ENCODE measurements around the gene ADAMTS12.

The ADAMTS12 gene

GRCh38 chr5:33843579-33843978 lies 48.2 kb downstream of the ADAMTS12 start:
- Histone ChIP-seq H3K27ac (replicated peaks; ENCODE audit: low read length) (no peak overlapping the region), H2BK15ac (ENCODE audit: low read length) (no peak overlapping the region), H3K36me3 (replicated peaks in 1 of 2; ENCODE audit: control insufficient read depth in 2 of 2, insufficient read depth in 2 of 2, low read length in 2 of 2) (peaks cover 0 to 22% of the 10 kb centered on the region in 2 donors), H3K23ac (ENCODE audit: low read depth, low read length, poor library complexity) (no peak overlapping the region), H2AK5ac (ENCODE audit: low read depth, low read length) (no peak overlapping the region), H4K91ac (ENCODE audit: low read depth, low read length, poor library complexity) (no peak overlapping the region), H3K14ac (ENCODE audit: low read length) (no peak overlapping the region), H3K4me2 (ENCODE audit: insufficient read depth, low read length, poor library complexity, severe bottlenecking) (no peak overlapping the region), H4K8ac (ENCODE audit: low read depth, low read length) (no peak overlapping the region), H3K4ac (ENCODE audit: low read length) (no peak overlapping the region), H3K27me3 (ENCODE audit: control insufficient read depth in 3 of 3, insufficient read depth in 3 of 3, low read depth in 1 of 3, low read length in 3 of 3) (no peaks in the 10 kb centered on the region), H3K9me3 (replicated peaks in 1 of 2; ENCODE audit: control insufficient read depth in 2 of 2, insufficient read depth in 1 of 2, low read depth in 1 of 2, low read length in 2 of 2) (peaks cover 0 to 12% of the 10 kb centered on the region in 2 donors), H2BK5ac (ENCODE audit: low read length) (no peak overlapping the region), H2BK12ac (ENCODE audit: low read length) (no peak overlapping the region), H3K18ac (ENCODE audit: low read length) (no peak overlapping the region), H3K79me1 (ENCODE audit: low read depth, low read length) (no peaks in the 10 kb centered on the region), H2BK120ac (ENCODE audit: low read depth, low read length) (no peak overlapping the region), H3K4me1 (ENCODE audit: control insufficient read depth in 2 of 2, insufficient read depth in 1 of 2, low read depth in 1 of 2, low read length in 2 of 2) (peaks cover 2% of the 10 kb centered on the region in 2 donors), H3K4me3 (ENCODE audit: low read length in 2 of 2) (no peak overlapping the region), H3K9ac (ENCODE audit: low read depth, low read length, poor library complexity) (no peak overlapping the region), H2AFZ (ENCODE audit: low read length) (no peak overlapping the region)
- no peak for DNase-seq (ENCODE audit: low spot score)
- no CpG with 5 or more reads among the region's 3 CpGs for WGBS, 2 donors (ENCODE audit: extremely low coverage in 2 of 2, insufficient read length in 2 of 2, insufficient replicate concordance in 1 of 2)

GRCh38 chr5:33842456-33842855 lies 49.3 kb downstream of the ADAMTS12 start:
- Histone ChIP-seq H3K4me1 (ENCODE audit: control insufficient read depth in 2 of 2, insufficient read depth in 1 of 2, low read depth in 1 of 2, low read length in 2 of 2) (peaks cover 2% of the 10 kb centered on the region in 2 donors), H3K9me3 (replicated peaks in 1 of 2; ENCODE audit: control insufficient read depth in 2 of 2, insufficient read depth in 1 of 2, low read depth in 1 of 2, low read length in 2 of 2) (peaks cover 0 to 12% of the 10 kb centered on the region in 2 donors), H2BK5ac (ENCODE audit: low read length) (no peak overlapping the region), H3K36me3 (replicated peaks in 1 of 2; ENCODE audit: control insufficient read depth in 2 of 2, insufficient read depth in 2 of 2, low read length in 2 of 2) (peaks cover 0 to 22% of the 10 kb centered on the region in 2 donors), H2BK15ac (ENCODE audit: low read length) (no peak overlapping the region), H4K91ac (ENCODE audit: low read depth, low read length, poor library complexity) (no peak overlapping the region), H2AK5ac (ENCODE audit: low read depth, low read length) (no peak overlapping the region), H2BK120ac (ENCODE audit: low read depth, low read length) (no peak overlapping the region), H2BK12ac (ENCODE audit: low read length) (no peak overlapping the region), H3K4me3 (ENCODE audit: low read length in 2 of 2) (no peak overlapping the region), H3K27ac (replicated peaks; ENCODE audit: low read length) (no peak overlapping the region), H3K14ac (ENCODE audit: low read length) (no peak overlapping the region), H3K9ac (ENCODE audit: low read depth, low read length, poor library complexity) (no peak overlapping the region), H3K4ac (ENCODE audit: low read length) (no peak overlapping the region), H4K8ac (ENCODE audit: low read depth, low read length) (no peak overlapping the region), H3K18ac (ENCODE audit: low read length) (no peak overlapping the region), H3K4me2 (ENCODE audit: insufficient read depth, low read length, poor library complexity, severe bottlenecking) (no peak overlapping the region), H3K23ac (ENCODE audit: low read depth, low read length, poor library complexity) (no peak overlapping the region), H3K27me3 (ENCODE audit: control insufficient read depth in 3 of 3, insufficient read depth in 3 of 3, low read depth in 1 of 3, low read length in 3 of 3) (no peaks in the 10 kb centered on the region), H3K79me1 (ENCODE audit: low read depth, low read length) (no peaks in the 10 kb centered on the region), H2AFZ (ENCODE audit: low read length) (no peak overlapping the region)
- no peak for DNase-seq (ENCODE audit: low spot score)
- no CpG with 5 or more reads among the region's 2 CpGs for WGBS, 2 donors (ENCODE audit: extremely low coverage in 2 of 2, insufficient read length in 2 of 2, insufficient replicate concordance in 1 of 2)

GRCh38 chr5:33841891-33842290 lies 49.9 kb downstream of the ADAMTS12 start:
- Histone ChIP-seq H3K4me2 (ENCODE audit: insufficient read depth, low read length, poor library complexity, severe bottlenecking) (no peak overlapping the region), H3K4me1 (ENCODE audit: control insufficient read depth in 2 of 2, insufficient read depth in 1 of 2, low read depth in 1 of 2, low read length in 2 of 2) (peaks cover 2% of the 10 kb centered on the region in 2 donors), H4K8ac (ENCODE audit: low read depth, low read length) (no peak overlapping the region), H4K91ac (ENCODE audit: low read depth, low read length, poor library complexity) (no peak overlapping the region), H2BK12ac (ENCODE audit: low read length) (no peak overlapping the region), H3K4ac (ENCODE audit: low read length) (no peak overlapping the region), H3K27me3 (ENCODE audit: control insufficient read depth in 3 of 3, insufficient read depth in 3 of 3, low read depth in 1 of 3, low read length in 3 of 3) (no peaks in the 10 kb centered on the region), H3K9ac (ENCODE audit: low read depth, low read length, poor library complexity) (no peak overlapping the region), H2AK5ac (ENCODE audit: low read depth, low read length) (no peak overlapping the region), H3K79me1 (ENCODE audit: low read depth, low read length) (no peaks in the 10 kb centered on the region), H3K36me3 (replicated peaks in 1 of 2; ENCODE audit: control insufficient read depth in 2 of 2, insufficient read depth in 2 of 2, low read length in 2 of 2) (peaks cover 0 to 19% of the 10 kb centered on the region in 2 donors), H3K23ac (ENCODE audit: low read depth, low read length, poor library complexity) (no peak overlapping the region), H2BK15ac (ENCODE audit: low read length) (no peak overlapping the region), H2BK5ac (ENCODE audit: low read length) (no peak overlapping the region), H3K27ac (replicated peaks; ENCODE audit: low read length) (no peak overlapping the region), H3K18ac (ENCODE audit: low read length) (no peak overlapping the region), H3K14ac (ENCODE audit: low read length) (no peak overlapping the region), H3K4me3 (ENCODE audit: low read length in 2 of 2) (no peak overlapping the region), H2AFZ (ENCODE audit: low read length) (no peak overlapping the region), H3K9me3 (replicated peaks in 1 of 2; ENCODE audit: control insufficient read depth in 2 of 2, insufficient read depth in 1 of 2, low read depth in 1 of 2, low read length in 2 of 2) (peaks cover 0 to 12% of the 10 kb centered on the region in 2 donors), H2BK120ac (ENCODE audit: low read depth, low read length) (no peak overlapping the region)
- no peak for DNase-seq (ENCODE audit: low spot score)
- no CpG with 5 or more reads among the region's 5 CpGs for WGBS, 2 donors (ENCODE audit: extremely low coverage in 2 of 2, insufficient read length in 2 of 2, insufficient replicate concordance in 1 of 2)

GRCh38 chr5:33840927-33841547 lies 50.8 kb downstream of the ADAMTS12 start:
- Histone ChIP-seq H3K79me1 (ENCODE audit: low read depth, low read length) (no peaks in the 10 kb centered on the region), H2BK15ac (ENCODE audit: low read length) (no peak overlapping the region), H3K14ac (ENCODE audit: low read length) (no peak overlapping the region), H3K4me2 (ENCODE audit: insufficient read depth, low read length, poor library complexity, severe bottlenecking) (no peak overlapping the region), H3K4ac (ENCODE audit: low read length) (no peak overlapping the region), H3K4me3 (ENCODE audit: low read length in 2 of 2) (no peak overlapping the region), H3K9ac (ENCODE audit: low read depth, low read length, poor library complexity) (no peak overlapping the region), H2BK120ac (ENCODE audit: low read depth, low read length) (no peak overlapping the region), H3K9me3 (replicated peaks in 1 of 2; ENCODE audit: control insufficient read depth in 2 of 2, insufficient read depth in 1 of 2, low read depth in 1 of 2, low read length in 2 of 2) (peaks cover 0 to 12% of the 10 kb centered on the region in 2 donors), H4K8ac (ENCODE audit: low read depth, low read length) (no peak overlapping the region), H3K36me3 (replicated peaks in 1 of 2; ENCODE audit: control insufficient read depth in 2 of 2, insufficient read depth in 2 of 2, low read length in 2 of 2) (peaks cover 0 to 12% of the 10 kb centered on the region in 2 donors), H3K18ac (ENCODE audit: low read length) (peak overlapping the region; percentile 25), H3K27me3 (ENCODE audit: control insufficient read depth in 3 of 3, insufficient read depth in 3 of 3, low read depth in 1 of 3, low read length in 3 of 3) (no peaks in the 10 kb centered on the region), H2AFZ (ENCODE audit: low read length) (no peak overlapping the region), H2AK5ac (ENCODE audit: low read depth, low read length) (peak overlapping the region; percentile 9), H4K91ac (ENCODE audit: low read depth, low read length, poor library complexity) (no peak overlapping the region), H3K23ac (ENCODE audit: low read depth, low read length, poor library complexity) (no peak overlapping the region), H3K27ac (replicated peaks; ENCODE audit: low read length) (no peak overlapping the region), H2BK12ac (ENCODE audit: low read length) (no peak overlapping the region), H2BK5ac (ENCODE audit: low read length) (no peak overlapping the region), H3K4me1 (ENCODE audit: control insufficient read depth in 2 of 2, insufficient read depth in 1 of 2, low read depth in 1 of 2, low read length in 2 of 2) (peaks cover 2 to 4% of the 10 kb centered on the region in 2 donors)
- DNase-seq (ENCODE audit: low spot score): no peak
